ENCODE results near the gene ANKRD61.
"Not testable (repeated sequence)": the region's sequence is repeated elsewhere in the genome, so short reads cannot be mapped to it uniquely, and the experiment has no call there.

Gene ANKRD61

GRCh38 chr7:6030988-6031387, at the start of gene ANKRD61:
Gene ANKRD61 (plus strand): TSS chr7:6031376. CDS start chr7:6031376, 0 bp downstream.
- DNase-seq, result no peak

GRCh38 chr7:5987061-5987460, 44.1 kb upstream of the ANKRD61 start:
- not testable (repeated sequence) for DNase-seq

- DNase-seq, result peak; percentile 66
Measured at GRCh38 chr7:5997210-5997808, 33.9 kb upstream of the ANKRD61 start.

GRCh38 chr7:6007386-6007785, 23.8 kb upstream of the ANKRD61 start:
- DNase-seq, result no peak

GRCh38 chr7:6007835-6008590, 23.2 kb upstream of the ANKRD61 start:
- DNase-seq, result not testable (repeated sequence)

GRCh38 chr7:6008668-6009611, 22.2 kb upstream of the ANKRD61 start, which contains the start of the genes AIMP2 and PMS2:
Gene AIMP2 (plus strand): TSS chr7:6009272. CDS start chr7:6009364, 92 bp downstream.
Gene PMS2 (minus strand): TSS chr7:6009049. CDS start chr7:6009019, 30 bp downstream.
- peak; percentile 95 for DNase-seq

- DNase-seq, result not testable (repeated sequence)
Measured at GRCh38 chr7:6010370-6010769, 20.8 kb upstream of the ANKRD61 start.

GRCh38 chr7:6011541-6011940, 19.6 kb upstream of the ANKRD61 start:
- no peak for DNase-seq

- DNase-seq, result no peak
Measured at GRCh38 chr7:6012355-6013104, 18.6 kb upstream of the ANKRD61 start.

GRCh38 chr7:6015917-6016652, 15.1 kb upstream of the ANKRD61 start:
- no peak for DNase-seq

GRCh38 chr7:6016653-6016966, 14.6 kb upstream of the ANKRD61 start:
- DNase-seq, result no peak

GRCh38 chr7:6020371-6021286, 10.5 kb upstream of the ANKRD61 start:
- no peak for DNase-seq

- DNase-seq, result no peak
Measured at GRCh38 chr7:6022707-6023106, 8.5 kb upstream of the ANKRD61 start.

GRCh38 chr7:6023974-6024435, 7.2 kb upstream of the ANKRD61 start:
- DNase-seq, result no peak

- DNase-seq, result peak; percentile 84
Measured at GRCh38 chr7:6026011-6026819, 5.0 kb upstream of the ANKRD61 start.

- DNase-seq, result no peak
Measured at GRCh38 chr7:6026820-6027311, 4.3 kb upstream of the ANKRD61 start.

- DNase-seq, result no peak
Measured at GRCh38 chr7:6027806-6028365, 3.3 kb upstream of the ANKRD61 start.

- no peak for DNase-seq
Measured at GRCh38 chr7:6028563-6028962, 2.6 kb upstream of the ANKRD61 start.

GRCh38 chr7:6031567-6031966, 391 bp downstream of the ANKRD61 start:
- DNase-seq, result no peak
